H1 (cell line): Measurements from ENCODE around the gene ZNF513.

Experiments
- ASH2L ChIP-seq: fragments of 200-600, 300-600 bp; sonication (generic); IDR thresholded peaks from one replicate; pipeline ENCODE4 v1.7.1; 2017; ENCODE audit warnings: low read length
- CHD1 ChIP-seq: IDR thresholded peaks from 2 replicates; pipeline ENCODE4 v1.6.1; 2012; ENCODE audit warnings: low read depth, low read length, improper control_type of control experiment
- CREB1 ChIP-seq: IDR thresholded peaks from 2 replicates; pipeline ENCODE4 v1.6.1; 2012; ENCODE audit warnings: inconsistent platforms
- GABPA ChIP-seq: IDR thresholded peaks from 2 replicates; pipeline ENCODE4 v1.6.1; 2011; ENCODE audit warnings: mild to moderate bottlenecking, low read length, moderate library complexity, borderline replicate concordance; ENCODE audit not compliant: insufficient read depth
- GTF2F1 ChIP-seq: IDR thresholded peaks from 2 replicates; pipeline ENCODE4 v1.6.1; 2012; ENCODE audit warnings: low read depth, low read length, improper control_type of control experiment, borderline replicate concordance
- KDM4A ChIP-seq: IDR thresholded peaks from one replicate; pipeline ENCODE4 v1.7.1; 2012; ENCODE audit warnings: low read depth, mild to moderate bottlenecking, moderate library complexity, low read length, inconsistent platforms; ENCODE audit not compliant: severe bottlenecking
- NANOG ChIP-seq: IDR thresholded peaks from 2 replicates; pipeline ENCODE4 v1.6.1; 2011; ENCODE audit warnings: low read length, low read depth, mild to moderate bottlenecking, inconsistent platforms; ENCODE audit not compliant: insufficient read depth, poor library complexity, severe bottlenecking
- POLR2AphosphoS5 ChIP-seq: IDR thresholded peaks from 2 replicates; pipeline ENCODE4 v1.6.1; 2011; ENCODE audit warnings: low read depth, low read length
- RAD21 ChIP-seq, 2 experiments: IDR thresholded peaks in 1 of 2; conservative IDR thresholded peaks in 1 of 2; 2 replicates each; pipeline ENCODE4 v1.6.1; 2011; ENCODE audit warnings: low read depth in 2 of 2, low read length in 2 of 2, improper control_type of control experiment in 1 of 2, inconsistent platforms in 1 of 2, mild to moderate bottlenecking in 1 of 2, moderate library complexity in 1 of 2
- RXRA ChIP-seq: IDR thresholded peaks from 2 replicates; pipeline ENCODE4 v1.6.1; 2011; ENCODE audit warnings: low read depth, mild to moderate bottlenecking, low read length, moderate library complexity; ENCODE audit not compliant: insufficient read depth
- SAP30 ChIP-seq: fragments of 300-600 bp; sonication (generic); IDR thresholded peaks from 2 replicates; pipeline ENCODE4 v1.7.1; 2012; ENCODE audit warnings: low read length, moderate library complexity, mild to moderate bottlenecking, inconsistent platforms; ENCODE audit not compliant: insufficient read depth, insufficient replicate concordance
- SP1 ChIP-seq: IDR thresholded peaks from 2 replicates; pipeline ENCODE4 v1.6.1; 2011; ENCODE audit warnings: low read depth, low read length
- ZNF274 ChIP-seq: IDR thresholded peaks from 2 replicates; pipeline ENCODE4 v1.7.0; 2012; ENCODE audit warnings: low read length, borderline replicate concordance; ENCODE audit errors: extremely low read depth
- TF ChIP-seq, protein P1 (sequence below), 3 experiments: IDR thresholded peaks; 1 replicate in 2 of 3; 2 replicates in 1 of 3; pipeline versions ENCODE4 v1.5.1 to v1.6.1; 2011; ENCODE audit warnings: low read length in 3 of 3, mild to moderate bottlenecking in 3 of 3, inconsistent platforms in 2 of 3, low read depth in 1 of 3, moderate library complexity in 1 of 3; ENCODE audit not compliant: insufficient read depth in 1 of 3; ENCODE audit errors: control extremely low read depth in 1 of 3

DNA sequence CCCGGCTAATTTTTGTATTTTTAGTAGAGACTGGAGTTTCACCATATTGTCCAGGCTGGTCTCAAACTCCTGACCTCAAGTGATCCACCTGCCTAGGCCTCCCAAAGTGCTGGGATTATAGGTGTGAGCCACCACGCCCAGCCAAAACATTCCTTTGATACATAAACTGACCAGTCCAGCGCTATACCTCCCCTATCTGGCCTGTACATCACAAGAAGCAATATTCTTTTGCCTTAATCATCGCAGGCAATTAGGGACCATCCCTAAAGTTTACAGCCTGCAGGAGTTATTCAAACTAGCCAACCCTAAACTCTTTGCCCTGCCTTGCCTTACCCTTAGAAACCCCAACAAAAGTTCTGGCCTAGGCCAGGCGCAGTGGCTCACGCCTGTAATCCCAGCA is 35.6 kb upstream of the ZNF513 start:
- TF ChIP-seq RXRA (no peak), ASH2L (no peak), RAD21 (IDR thresholded peaks at IDR 0.05 in 1 of 2, conservative IDR thresholded peaks at IDR 0.05 in 1 of 2; ENCODE audit: low read depth in 2 of 2, low read length in 2 of 2) (no peak), GTF2F1 (no peak), KDM4A (no peak), CHD1 (no peak), ZNF274 (no peak), POLR2AphosphoS5 (no peak), NANOG (no peak), CREB1 (no peak), GABPA (no peak), SP1 (no peak), SAP30 (no peak)
- TF ChIP-seq, protein P1, sequence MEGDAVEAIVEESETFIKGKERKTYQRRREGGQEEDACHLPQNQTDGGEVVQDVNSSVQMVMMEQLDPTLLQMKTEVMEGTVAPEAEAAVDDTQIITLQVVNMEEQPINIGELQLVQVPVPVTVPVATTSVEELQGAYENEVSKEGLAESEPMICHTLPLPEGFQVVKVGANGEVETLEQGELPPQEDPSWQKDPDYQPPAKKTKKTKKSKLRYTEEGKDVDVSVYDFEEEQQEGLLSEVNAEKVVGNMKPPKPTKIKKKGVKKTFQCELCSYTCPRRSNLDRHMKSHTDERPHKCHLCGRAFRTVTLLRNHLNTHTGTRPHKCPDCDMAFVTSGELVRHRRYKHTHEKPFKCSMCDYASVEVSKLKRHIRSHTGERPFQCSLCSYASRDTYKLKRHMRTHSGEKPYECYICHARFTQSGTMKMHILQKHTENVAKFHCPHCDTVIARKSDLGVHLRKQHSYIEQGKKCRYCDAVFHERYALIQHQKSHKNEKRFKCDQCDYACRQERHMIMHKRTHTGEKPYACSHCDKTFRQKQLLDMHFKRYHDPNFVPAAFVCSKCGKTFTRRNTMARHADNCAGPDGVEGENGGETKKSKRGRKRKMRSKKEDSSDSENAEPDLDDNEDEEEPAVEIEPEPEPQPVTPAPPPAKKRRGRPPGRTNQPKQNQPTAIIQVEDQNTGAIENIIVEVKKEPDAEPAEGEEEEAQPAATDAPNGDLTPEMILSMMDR (IDR thresholded peaks at IDR 0.05; ENCODE audit: control extremely low read depth in 1 of 3, insufficient read depth in 1 of 3, low read depth in 1 of 3, low read length in 3 of 3) = no peak
